SK-N-SH (cell line): Measurements from ENCODE around the gene ZCCHC7. TPM values are rescaled to one million over a fixed set of nuclear protein-coding genes. Genes with fewer than 3 reads are reported as not detected.

Experiments
- CTCF ChIA-PET: fragments of 300-600, 350-600 bp; formaldehyde crosslinking; extraction: SDS; loops from one replicate; lab custom pipeline; 2021; lab: Yijun Ruan, JAX
- POLR2A ChIA-PET: fragments of 350-600 bp; sonication (Branson Sonifier 250); formaldehyde crosslinking; extraction: SDS; loops from one replicate; lab custom pipeline; 2020; ENCODE audit warnings: antibody characterized with exemption, inconsistent platforms; lab: Yijun Ruan, JAX
- DNase-seq: peaks from one replicate; pipeline ENCODE4 v3.0.0; 2012
- H2AFZ ChIP-seq: fragments of 200-600 bp; sonication (generic); 2 replicates; pipeline ENCODE4 v1.8.1; 2016; ENCODE audit warnings: antibody characterized with exemption, mild to moderate bottlenecking, low read depth
- H3F3A ChIP-seq: fragments of 200-600 bp; sonication (generic); replicated peaks from 2 replicates; pipeline ENCODE3; 2016; ENCODE audit warnings: antibody characterized with exemption, mild to moderate bottlenecking; ENCODE audit not compliant: insufficient read depth
- H3K27ac ChIP-seq, 2 experiments: fragments of 200-500 bp in 1 of 2; fragments of 200-600 bp in 1 of 2; sonication (Bioruptor generic) in 1 of 2; sonication (generic), shearing (Covaris generic) in 1 of 2; 2 replicates each; pipeline versions ENCODE4 v1.5.1 to v1.6.1; 2014 to 2016; ENCODE audit warnings: low read depth in 2 of 2, inconsistent platforms in 1 of 2, low read length in 1 of 2, mild to moderate bottlenecking in 1 of 2, mixed read lengths in 1 of 2
- H3K27me3 ChIP-seq: fragments of 200-600 bp; sonication (generic), shearing (Covaris generic); 2 replicates; pipeline ENCODE4 v1.6.1; 2016; ENCODE audit warnings: mixed run types; ENCODE audit not compliant: insufficient read depth
- H3K36me3 ChIP-seq, 2 experiments: fragments of 200-500 bp in 1 of 2; fragments of 200-600 bp in 1 of 2; sonication (Bioruptor generic) in 1 of 2; sonication (generic) in 1 of 2; replicated peaks in 1 of 2; 2 replicates each; pipeline versions ENCODE3 to v1.5.1; 2014 to 2016; ENCODE audit warnings: low read length in 1 of 2, mild to moderate bottlenecking in 1 of 2; ENCODE audit not compliant: insufficient read depth in 2 of 2, control insufficient read depth in 1 of 2
- H3K4me1 ChIP-seq, 2 experiments: fragments of 200-500 bp in 1 of 2; fragments of 200-600 bp in 1 of 2; sonication (Bioruptor generic) in 1 of 2; sonication (generic), shearing (Covaris generic) in 1 of 2; 2 replicates each; pipeline versions ENCODE4 v1.5.1 to v1.6.1; 2014 to 2016; ENCODE audit warnings: low read depth in 1 of 2, low read length in 1 of 2, mixed run types in 1 of 2; ENCODE audit not compliant: insufficient read depth in 2 of 2, control insufficient read depth in 1 of 2
- H3K4me2 ChIP-seq: fragments of 200-600 bp; sonication (generic), shearing (Covaris generic); 2 replicates; pipeline ENCODE4 v1.6.1; 2017; ENCODE audit warnings: mixed run types
- H3K4me3 ChIP-seq, 2 experiments: fragments of 200-500 bp in 1 of 2; fragments of 200-600 bp in 1 of 2; sonication (Bioruptor generic) in 1 of 2; sonication (generic), shearing (Covaris generic) in 1 of 2; 2 replicates each; pipeline versions ENCODE4 v1.5.1 to v1.8.1; 2014 to 2016; ENCODE audit warnings: low read depth in 2 of 2, inconsistent platforms in 1 of 2, low read length in 1 of 2, mild to moderate bottlenecking in 1 of 2, mixed read lengths in 1 of 2, moderate library complexity in 1 of 2
- H3K79me2 ChIP-seq: fragments of 200-600 bp; sonication (generic); 2 replicates; pipeline ENCODE4 v1.8.1; 2017; ENCODE audit warnings: mild to moderate bottlenecking; ENCODE audit not compliant: insufficient read depth
- H3K9ac ChIP-seq: fragments of 200-600 bp; sonication (generic); 2 replicates; pipeline ENCODE4 v1.6.1; 2017; ENCODE audit warnings: mixed run types
- H3K9me2 ChIP-seq: fragments of 200-600 bp; sonication (generic); 2 replicates; pipeline ENCODE4 v1.6.1; 2017; ENCODE audit warnings: mixed run types
- H3K9me3 ChIP-seq: fragments of 200-600 bp; sonication (generic); 2 replicates; pipeline ENCODE4 v1.6.1; 2017; ENCODE audit warnings: mixed run types, mild to moderate bottlenecking, moderate library complexity
- H4K20me1 ChIP-seq: fragments of 200-600 bp; sonication (generic); 2 replicates; pipeline ENCODE4 v1.6.1; 2017; ENCODE audit warnings: mild to moderate bottlenecking, mixed run types; ENCODE audit not compliant: insufficient read depth
- EZH2phosphoT487 ChIP-seq: fragments of 200-600 bp; sonication (generic); IDR thresholded peaks from 2 replicates; pipeline ENCODE4 v1.6.1; 2017; ENCODE audit warnings: low read depth, mixed run types, mild to moderate bottlenecking, antibody characterized with exemption, moderate library complexity, borderline replicate concordance
- FOSL2 ChIP-seq: IDR thresholded peaks from 2 replicates; pipeline ENCODE4 v1.4.0; 2012; ENCODE audit warnings: low read depth, mild to moderate bottlenecking, moderate library complexity, borderline replicate concordance
- IRF3 ChIP-seq: fragments of 150-350 bp; IDR thresholded peaks from 2 replicates; pipeline ENCODE4 v1.6.1; 2016; ENCODE audit warnings: mild to moderate bottlenecking, low read depth, low read length
- NFIC ChIP-seq: IDR thresholded peaks from 2 replicates; pipeline ENCODE4 v1.4.0; 2012; ENCODE audit warnings: borderline replicate concordance
- NRF1 ChIP-seq: IDR thresholded peaks from 2 replicates; pipeline ENCODE4 v1.6.1; 2012; ENCODE audit warnings: low read depth, mild to moderate bottlenecking, low read length
- TAF1 ChIP-seq: IDR thresholded peaks from 2 replicates; pipeline ENCODE4 v1.6.1; 2012; ENCODE audit warnings: low read depth, mild to moderate bottlenecking, low read length, moderate library complexity, borderline replicate concordance
- TEAD4 ChIP-seq: IDR thresholded peaks from 2 replicates; pipeline ENCODE4 v1.4.0; 2012; ENCODE audit warnings: mild to moderate bottlenecking, borderline replicate concordance; ENCODE audit not compliant: insufficient read depth
- USF1 ChIP-seq: IDR thresholded peaks from 2 replicates; pipeline ENCODE4 v1.4.0; 2012; ENCODE audit warnings: low read depth, borderline replicate concordance
- YY1 ChIP-seq: IDR thresholded peaks from 2 replicates; pipeline ENCODE4 v1.4.0; 2012; ENCODE audit warnings: low read depth, mild to moderate bottlenecking
- ZBTB33 ChIP-seq: IDR thresholded peaks from 2 replicates; pipeline ENCODE4 v1.4.0; 2012; ENCODE audit warnings: low read depth, borderline replicate concordance
- WGBS: methylation state at CpG from one replicate; pipeline ENCODE4 v1.1.6; 2017; ENCODE audit warnings: low lambda C conversion rate; 5-methylcytosine and 5-hydroxymethylcytosine counted together
- polyA plus RNA-seq, 3 experiments: library from polyadenylated mRNA; depleted of rRNA; stranded (reverse); fragments of >200 nt; gene quantifications; 2 replicates each; pipeline ENCODE4 v1.2.3, GENCODE V29; 2012

ZCCHC7 gene
- polyA plus RNA-seq, 1 of the 3 experiments (the other 2 are of a cell fraction), result 12.6 TPM

GRCh38 chr9:37210737-37211523 is 90.6 kb downstream of the ZCCHC7 start:
- Histone ChIP-seq H3F3A (peaks cover 3% of the 10 kb centered on the region), H2AFZ (no peak overlapping the region), H3K27me3 (no peaks in the 10 kb centered on the region), H3K9me2 (no peaks in the 10 kb centered on the region), H3K36me3 (peaks cover 3 to 13% of the 10 kb centered on the region in 2 experiments), H3K4me1 (peaks cover 3 to 16% of the 10 kb centered on the region in 2 experiments; a peak in 2 of 4 replicates), H3K4me2 (no peak overlapping the region), H3K9me3 (no peaks in the 10 kb centered on the region), H3K9ac (no peak overlapping the region), H3K4me3 (no peak overlapping the region), H3K27ac (no peak overlapping the region), H3K79me2 (peaks cover 30% of the 10 kb centered on the region), H4K20me1 (no peaks in the 10 kb centered on the region)
- no peak for DNase-seq
- WGBS, result 81% methylated on average over 3 of the region's 3 CpGs
- no peak for TF ChIP-seq NRF1
- ChIA-PET POLR2A (no interaction called here), CTCF (no interaction called here)

- 93% methylated on average over 2 of the region's 2 CpGs for WGBS
- H3K9ac ChIP-seq, result no peak overlapping the region
- no peaks in the 10 kb centered on the region for H3K9me2 ChIP-seq
- H3K27me3 ChIP-seq, result no peaks in the 10 kb centered on the region
- H3K79me2 ChIP-seq, result peaks cover 28% of the 10 kb centered on the region
- H3K36me3 ChIP-seq, result peaks cover 3 to 13% of the 10 kb centered on the region in 2 experiments
- no peak for DNase-seq
- H3K4me2 ChIP-seq, result no peak overlapping the region
- no peaks in the 10 kb centered on the region for H4K20me1 ChIP-seq
- H3K9me3 ChIP-seq, result no peaks in the 10 kb centered on the region
- no peak overlapping the region for H2AFZ ChIP-seq
- H3K4me1 ChIP-seq, result peaks cover 3 to 16% of the 10 kb centered on the region in 2 experiments; a peak in 2 of 4 replicates
- H3K27ac ChIP-seq, result no peak overlapping the region
- H3F3A ChIP-seq, result peaks cover 3% of the 10 kb centered on the region
- H3K4me3 ChIP-seq, result no peak overlapping the region
- ChIA-PET CTCF (interaction anchor here (1.3 kb wide), 1 partner anchor 17 kb away, joined by 5 read pairs; no protein-coding TSS in a partner anchor), POLR2A (no interaction called here)
- TF ChIP-seq TEAD4 (no peak), YY1 (no peak), ZBTB33 (no peak), EZH2phosphoT487 (no peak), NRF1 (no peak), IRF3 (no peak), USF1 (no peak), FOSL2 (no peak), TAF1 (no peak), NFIC (no peak)
Measured at GRCh38 chr9:37212435-37212834, 92.1 kb downstream of the ZCCHC7 start.
